Measurements from ENCODE around the gene RHOT1.
"Not testable (repeated sequence)": the region's sequence is repeated elsewhere in the genome, so short reads cannot be mapped to it uniquely, and the experiment has no call there.

Gene RHOT1

GRCh38 chr17:32159586-32160438 lies 17.5 kb downstream of the RHOT1 start:
- TF ChIP-seq CTCF (IDR thresholded peaks at IDR 0.05; ENCODE audit: low read depth, low read length, missing control alignments) = no peak
- H3K36me3 ChIP-seq (replicated peaks) = peaks cover 12% of the 10 kb centered on the region
- no peak overlapping the region for H3K4me3 ChIP-seq (ENCODE audit: low read depth, low read length)
- DNase-seq = no peak
- no peaks in the 10 kb centered on the region for H3K27me3 ChIP-seq (replicated peaks)
- in situ Hi-C loops (cut with HindIII; ENCODE audit: low pct_ligation_motif_present, low sequenced_read_pairs) = no loop called here
- H3K27ac ChIP-seq = peak overlapping the region; percentile 85

DNA sequence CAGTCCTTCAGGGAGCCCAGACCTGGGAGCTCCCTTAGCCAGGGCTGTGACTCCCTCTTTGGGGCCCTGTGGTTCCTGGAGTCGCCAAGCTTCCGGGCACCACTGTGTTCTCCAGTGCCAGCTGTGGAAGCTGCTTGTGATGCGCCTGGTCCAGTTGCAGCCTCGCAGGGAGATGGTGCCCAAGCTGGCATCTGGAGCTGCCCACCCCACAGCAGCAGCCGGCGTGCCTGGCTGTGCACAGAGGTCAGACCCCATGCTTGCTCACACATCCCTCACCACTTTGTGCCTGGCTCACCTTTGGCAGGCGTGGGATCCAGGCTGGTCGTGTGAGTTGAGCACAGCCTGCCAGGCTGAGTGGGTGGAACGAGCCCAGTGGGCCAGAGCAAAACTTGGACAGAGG lies 18.2 kb downstream of the RHOT1 start:
- Histone ChIP-seq H3K4me3 (ENCODE audit: low read depth, low read length) (no peak overlapping the region), H3K27me3 (replicated peaks) (no peaks in the 10 kb centered on the region), H3K36me3 (replicated peaks) (peaks cover 10% of the 10 kb centered on the region), H3K27ac (peak overlapping the region; percentile 85)
- TF ChIP-seq CTCF (IDR thresholded peaks at IDR 0.05; ENCODE audit: low read depth, low read length, missing control alignments) = no peak
- in situ Hi-C loops (cut with HindIII; ENCODE audit: low pct_ligation_motif_present, low sequenced_read_pairs) = no loop called here
- DNase-seq = no peak

- Histone ChIP-seq H3K36me3 (replicated peaks) (peaks cover 7% of the 10 kb centered on the region), H3K4me3 (ENCODE audit: low read depth, low read length) (no peak overlapping the region), H3K27ac (peak overlapping the region; percentile 85), H3K27me3 (replicated peaks) (no peaks in the 10 kb centered on the region)
- peak; percentile 88 for DNase-seq
- TF ChIP-seq CTCF (IDR thresholded peaks at IDR 0.05; ENCODE audit: low read depth, low read length, missing control alignments) = no peak
- in situ Hi-C loops (cut with HindIII; ENCODE audit: low pct_ligation_motif_present, low sequenced_read_pairs) = no loop called here
Measured at GRCh38 chr17:32161029-32161428, 18.7 kb downstream of the RHOT1 start.

- in situ Hi-C loops (cut with HindIII; ENCODE audit: low pct_ligation_motif_present, low sequenced_read_pairs) = no loop called here
- H3K4me3 ChIP-seq (ENCODE audit: low read depth, low read length) = no peak overlapping the region
- TF ChIP-seq CTCF (IDR thresholded peaks at IDR 0.05; ENCODE audit: low read depth, low read length, missing control alignments) = no peak
- DNase-seq = peak; percentile 93
- H3K27ac ChIP-seq = peak overlapping the region; percentile 85
- no peaks in the 10 kb centered on the region for H3K27me3 ChIP-seq (replicated peaks)
- peaks cover 6% of the 10 kb centered on the region for H3K36me3 ChIP-seq (replicated peaks)
Measured at GRCh38 chr17:32161506-32162365, 19.4 kb downstream of the RHOT1 start.

- DNase-seq = no peak
- H3K36me3 ChIP-seq (replicated peaks) = peaks cover 15% of the 10 kb centered on the region
- no peak overlapping the region for H3K27ac ChIP-seq
- H3K4me3 ChIP-seq (ENCODE audit: low read depth, low read length) = no peak overlapping the region
- no peak for TF ChIP-seq CTCF (IDR thresholded peaks at IDR 0.05; ENCODE audit: low read depth, low read length, missing control alignments)
- in situ Hi-C loops (cut with HindIII; ENCODE audit: low pct_ligation_motif_present, low sequenced_read_pairs) = no loop called here
- no peaks in the 10 kb centered on the region for H3K27me3 ChIP-seq (replicated peaks)
Measured at GRCh38 chr17:32174889-32175288, 32.6 kb downstream of the RHOT1 start.

- in situ Hi-C loops (cut with HindIII; ENCODE audit: low pct_ligation_motif_present, low sequenced_read_pairs); H3K27ac ChIP-seq; H3K27me3 ChIP-seq (replicated peaks); H3K4me3 ChIP-seq (ENCODE audit: low read depth, low read length); DNase-seq: not testable (repeated sequence)
- peaks cover 20% of the 10 kb centered on the region for H3K36me3 ChIP-seq (replicated peaks)
Measured at GRCh38 chr17:32178679-32179078, 36.4 kb downstream of the RHOT1 start.

DNA sequence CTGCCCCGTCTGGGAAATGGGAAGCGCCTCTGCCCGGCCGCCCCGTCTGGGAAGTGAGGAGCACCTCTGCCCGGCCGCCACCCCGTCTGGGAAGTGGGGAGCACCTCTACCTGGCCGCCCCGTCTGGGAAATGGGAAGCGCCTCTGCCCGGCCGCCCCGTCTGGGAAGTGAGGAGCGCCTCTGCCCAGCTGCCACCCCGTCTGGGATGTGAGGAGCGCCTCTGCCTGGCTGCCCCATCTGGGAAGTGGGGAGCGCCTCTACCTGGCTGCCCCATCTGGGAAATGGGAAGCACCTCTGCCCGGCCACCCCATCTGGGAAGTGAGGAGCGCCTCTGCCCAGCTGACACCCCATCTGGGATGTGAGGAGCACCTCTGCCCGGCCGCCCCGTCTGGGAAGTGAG lies 36.8 kb downstream of the RHOT1 start:
- H3K27me3 ChIP-seq (replicated peaks); H3K4me3 ChIP-seq (ENCODE audit: low read depth, low read length); H3K27ac ChIP-seq; DNase-seq; in situ Hi-C loops (cut with HindIII; ENCODE audit: low pct_ligation_motif_present, low sequenced_read_pairs): not testable (repeated sequence)
- peaks cover 20% of the 10 kb centered on the region for H3K36me3 ChIP-seq (replicated peaks)

DNA sequence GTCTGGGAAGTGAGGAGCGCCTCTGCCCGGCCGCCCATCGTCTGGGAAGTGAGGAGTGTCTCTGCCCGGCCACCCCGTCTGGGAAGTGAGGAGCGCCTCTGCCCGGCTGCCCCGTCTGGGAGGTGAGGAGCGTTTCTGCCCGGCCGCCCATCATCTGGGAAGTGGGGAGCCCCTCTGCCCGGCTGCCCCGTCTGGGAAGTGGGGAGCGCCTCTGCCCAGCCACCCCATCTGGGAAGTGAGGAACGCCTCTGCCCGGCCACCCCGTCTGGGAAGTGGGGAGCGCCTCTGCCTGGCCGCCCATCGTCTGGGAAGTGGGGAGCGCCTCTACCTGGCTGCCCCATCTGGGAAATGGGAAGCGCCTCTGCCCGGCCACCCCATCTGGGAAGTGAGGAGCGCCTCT lies 37.2 kb downstream of the RHOT1 start:
- in situ Hi-C loops (cut with HindIII; ENCODE audit: low pct_ligation_motif_present, low sequenced_read_pairs); DNase-seq; H3K4me3 ChIP-seq (ENCODE audit: low read depth, low read length); H3K27me3 ChIP-seq (replicated peaks); H3K27ac ChIP-seq: not testable (repeated sequence)
- H3K36me3 ChIP-seq (replicated peaks) = peaks cover 20% of the 10 kb centered on the region

- H3K27ac ChIP-seq; in situ Hi-C loops (cut with HindIII; ENCODE audit: low pct_ligation_motif_present, low sequenced_read_pairs); H3K27me3 ChIP-seq (replicated peaks); DNase-seq; H3K4me3 ChIP-seq (ENCODE audit: low read depth, low read length): not testable (repeated sequence)
- peaks cover 20% of the 10 kb centered on the region for H3K36me3 ChIP-seq (replicated peaks)
Measured at GRCh38 chr17:32180262-32180661, 38.0 kb downstream of the RHOT1 start.

Data from brain microvascular endothelial cell (primary cell).